Mesodermal cell (in vitro differentiated cells): ENCODE results near the gene GCNA.
"Not testable (repeated sequence)": the region's sequence is repeated elsewhere in the genome, so short reads cannot be mapped to it uniquely, and the experiment has no call there.

Source experiments
- H3K27ac ChIP-seq: 2 replicates; pipeline ENCODE4 v1.7.0; 2013; ENCODE audit warnings: mild to moderate bottlenecking, low read depth, low read length, moderate library complexity; ENCODE audit not compliant: severe bottlenecking
- H3K36me3 ChIP-seq: 2 replicates; pipeline ENCODE4 v1.7.1; 2013; ENCODE audit warnings: mild to moderate bottlenecking, low read length, moderate library complexity; ENCODE audit not compliant: control insufficient read depth, insufficient read depth
- H3K4me1 ChIP-seq: one replicate; pipeline ENCODE4 v1.7.1; 2013; ENCODE audit warnings: mild to moderate bottlenecking, low read length; ENCODE audit not compliant: insufficient read depth, control insufficient read depth, poor library complexity, severe bottlenecking
- H3K4me3 ChIP-seq: 2 replicates; pipeline ENCODE4 v1.7.0; 2013; ENCODE audit warnings: low read length, control low read depth, mild to moderate bottlenecking; ENCODE audit not compliant: insufficient read depth, poor library complexity, severe bottlenecking; ENCODE audit errors: extremely low read depth
- H3K9me3 ChIP-seq: 2 replicates; pipeline ENCODE4 v1.7.1; 2013; ENCODE audit warnings: mild to moderate bottlenecking, low read length, moderate library complexity; ENCODE audit not compliant: control insufficient read depth
- WGBS, 2 experiments: methylation state at CpG; one replicate each; pipeline ENCODE4 v1.1.5; 2013; ENCODE audit warnings: missing lambda C conversion rate in 2 of 2; ENCODE audit not compliant: insufficient coverage in 2 of 2; 5-methylcytosine and 5-hydroxymethylcytosine counted together

Gene GCNA

GRCh38 chrX:71599965-71600364 lies 21.7 kb downstream of the GCNA start:
- no peak overlapping the region for H3K4me3 ChIP-seq
- H3K9me3 ChIP-seq = peaks cover 11% of the 10 kb centered on the region
- H3K27ac ChIP-seq = no peak overlapping the region
- no peaks in the 10 kb centered on the region for H3K4me1 ChIP-seq
- 100% methylated on average over 1 to 2 of the region's 2 CpGs for WGBS, 2 experiments
- peaks cover 57% of the 10 kb centered on the region for H3K36me3 ChIP-seq

- no peak overlapping the region for H3K4me3 ChIP-seq
- no peaks in the 10 kb centered on the region for H3K4me1 ChIP-seq
Measured at GRCh38 chrX:71603618-71604017, 25.4 kb downstream of the GCNA start.

GRCh38 chrX:71604141-71604540 lies 25.9 kb downstream of the GCNA start:
- Histone ChIP-seq H3K4me1 (no peaks in the 10 kb centered on the region), H3K9me3 (peaks cover 11% of the 10 kb centered on the region), H3K36me3 (peaks cover 64% of the 10 kb centered on the region), H3K4me3 (no peak overlapping the region), H3K27ac (peak overlapping the region; percentile 41)
- WGBS, 2 experiments = 93 to 99% methylated on average over 9 to 10 of the region's 10 CpGs

More at GRCh38 chrX:71603618-71604017, 25.4 kb downstream of the GCNA start:
- Histone ChIP-seq H3K27ac (peak overlapping the region; percentile 41), H3K9me3 (peaks cover 11% of the 10 kb centered on the region), H3K36me3 (peaks cover 62% of the 10 kb centered on the region)
- 94 to 96% methylated on average over 9 to 25 of the region's 33 CpGs for WGBS, 2 experiments

- H3K4me1 ChIP-seq = no peaks in the 10 kb centered on the region
- peaks cover 69% of the 10 kb centered on the region for H3K36me3 ChIP-seq
- no peak overlapping the region for H3K4me3 ChIP-seq
- 100% methylated on average over 2 of the region's 8 CpGs; no CpG with 5 or more reads in 1 of the 2 experiments for WGBS, 2 experiments
- H3K27ac ChIP-seq = no peak overlapping the region
- peaks cover 11% of the 10 kb centered on the region for H3K9me3 ChIP-seq
Measured at GRCh38 chrX:71604796-71605568, 26.7 kb downstream of the GCNA start.

- peaks cover 69% of the 10 kb centered on the region for H3K36me3 ChIP-seq
- WGBS, 2 experiments = 91 to 92% methylated on average over 5 to 6 of the region's 9 CpGs
- no peaks in the 10 kb centered on the region for H3K4me1 ChIP-seq
- no peak overlapping the region for H3K27ac ChIP-seq
- peaks cover 11% of the 10 kb centered on the region for H3K9me3 ChIP-seq
- no peak overlapping the region for H3K4me3 ChIP-seq
Measured at GRCh38 chrX:71606536-71607216, 28.4 kb downstream of the GCNA start.

- Histone ChIP-seq H3K4me1 (no peaks in the 10 kb centered on the region), H3K36me3 (peaks cover 64% of the 10 kb centered on the region), H3K27ac (no peak overlapping the region), H3K9me3 (peaks cover 11% of the 10 kb centered on the region), H3K4me3 (no peak overlapping the region)
- 83 to 90% methylated on average over 1 to 2 of the region's 2 CpGs for WGBS, 2 experiments
Measured at GRCh38 chrX:71607488-71607887, 29.3 kb downstream of the GCNA start.

GRCh38 chrX:71609095-71609750 lies 31.0 kb downstream of the GCNA start:
- WGBS, 2 experiments = 87% methylated on average over 2 of the region's 3 CpGs; no CpG with 5 or more reads in 1 of the 2 experiments
- Histone ChIP-seq H3K4me3 (no peak overlapping the region), H3K4me1 (no peaks in the 10 kb centered on the region), H3K27ac (no peak overlapping the region), H3K9me3 (no peaks in the 10 kb centered on the region), H3K36me3 (peaks cover 56% of the 10 kb centered on the region)

GRCh38 chrX:71611736-71612135 lies 33.5 kb downstream of the GCNA start:
- not testable (repeated sequence) for H3K4me3 ChIP-seq, H3K27ac ChIP-seq, H3K9me3 ChIP-seq, H3K4me1 ChIP-seq
- H3K36me3 ChIP-seq = peaks cover 34% of the 10 kb centered on the region
- 100% methylated on average over 1 to 5 of the region's 9 CpGs for WGBS, 2 experiments

- H3K4me3 ChIP-seq = no peak overlapping the region
- no peaks in the 10 kb centered on the region for H3K4me1 ChIP-seq
- WGBS, 2 experiments = 100% methylated on average over 3 of the region's 8 CpGs; no CpG with 5 or more reads in 1 of the 2 experiments
- H3K27ac ChIP-seq = no peak overlapping the region
- H3K36me3 ChIP-seq = peaks cover 31% of the 10 kb centered on the region
- no peaks in the 10 kb centered on the region for H3K9me3 ChIP-seq
Measured at GRCh38 chrX:71612256-71612655, 34.0 kb downstream of the GCNA start.

GRCh38 chrX:71615056-71615455 lies 36.8 kb downstream of the GCNA start:
- peaks cover 15% of the 10 kb centered on the region for H3K36me3 ChIP-seq
- H3K4me1 ChIP-seq = no peaks in the 10 kb centered on the region
- H3K9me3 ChIP-seq = no peaks in the 10 kb centered on the region
- no peak overlapping the region for H3K4me3 ChIP-seq
- H3K27ac ChIP-seq = no peak overlapping the region
- 92% methylated on average over 2 of the region's 4 CpGs; no CpG with 5 or more reads in 1 of the 2 experiments for WGBS, 2 experiments
